Vagina (tissue), 2 donors: ENCODE measurements around the gene AMIGO1. TPM values are rescaled to one million over a fixed set of nuclear protein-coding genes. Genes with fewer than 3 reads are reported as not detected.
A peak's percentile ranks its signal among the peaks of the same experiment; 100 is the strongest.

Source experiments
- DNase-seq, 2 donors: peaks; one replicate each; pipeline ENCODE4 v3.0.0-alpha.2; 2017; ENCODE audit errors: extremely low spot score in 2 of 2
- H3K27ac ChIP-seq: fragments of 200-600 bp; sonication (generic); one replicate; pipeline ENCODE4 v1.5.1; 2019
- H3K27me3 ChIP-seq: fragments of 200-600 bp; sonication (generic); one replicate; pipeline ENCODE4 v1.5.1; 2019
- H3K36me3 ChIP-seq, 2 donors: fragments of 200-600 bp; sonication (generic); one replicate each; pipeline ENCODE4 v1.5.1; 2017 to 2019
- H3K4me1 ChIP-seq: fragments of 200-600 bp; sonication (generic); one replicate; pipeline ENCODE4 v1.5.1; 2019
- H3K4me3 ChIP-seq, 2 donors: fragments of 200-600 bp; sonication (generic); 1 replicate in 1 of 2; 2 replicates in 1 of 2; pipeline ENCODE4 v1.5.1; 2016 to 2019
- H3K9me3 ChIP-seq: fragments of 200-600 bp; sonication (generic); one replicate; pipeline ENCODE4 v1.5.1; 2019
- CTCF ChIP-seq, 3 experiments: fragments of 450-650 bp in 2 of 3; fragments of 200-600 bp in 1 of 3; sonication (generic) in 1 of 3; IDR thresholded peaks; one replicate each; pipeline ENCODE4 v1.5.1; 2017 to 2019; ENCODE audit warnings: antibody characterized with exemption in 3 of 3, mild to moderate bottlenecking in 2 of 3, moderate library complexity in 2 of 3
- POLR2A ChIP-seq, 2 donors: fragments of 450-650 bp; IDR thresholded peaks; one replicate each; pipeline ENCODE4 v1.6.1; 2017; ENCODE audit warnings: antibody characterized with exemption in 2 of 2, mild to moderate bottlenecking in 2 of 2, moderate library complexity in 2 of 2
- POLR2AphosphoS5 ChIP-seq, 2 donors: sonication (generic); formaldehyde crosslinking; IDR thresholded peaks; one replicate each; pipeline ENCODE4 v1.9.0; 2017; ENCODE audit warnings: antibody characterized with exemption in 2 of 2, mild to moderate bottlenecking in 2 of 2, low read depth in 1 of 2; ENCODE audit not compliant: insufficient read depth in 1 of 2
- intact Hi-C: fragments of 100-400 bp; cut with DNase I; formaldehyde crosslinking; loops from one replicate; pipeline ENCODE4 v1.15.1; 2023
- total RNA-seq: library from RNA; depleted of rRNA; stranded (reverse); fragments of >200 nt; gene quantifications from one replicate; pipeline ENCODE4 v1.2.3, GENCODE V29; 2016

AMIGO1 gene
- total RNA-seq, 1 donor from 2014 or later, result 6.4 TPM

GRCh38 chr1:109531826-109532364, 22.4 kb upstream of the AMIGO1 start:
- H3K4me1 ChIP-seq, result peaks cover 7% of the 10 kb centered on the region
- no peak overlapping the region for H3K27ac ChIP-seq
- H3K4me3 ChIP-seq, result no peak overlapping the region
- DNase-seq, result peak in 1 of 2 donors; percentile 84
- H3K9me3 ChIP-seq, result no peaks in the 10 kb centered on the region
- H3K36me3 ChIP-seq, result no peaks in the 10 kb centered on the region
- TF ChIP-seq POLR2AphosphoS5 (IDR thresholded peaks at IDR 0.05; ENCODE audit: insufficient read depth in 1 of 2, low read depth in 1 of 2) (no peak), CTCF (IDR thresholded peaks at IDR 0.05) (no peak), POLR2A (IDR thresholded peaks at IDR 0.05) (no peak)
- intact Hi-C loops, result loop anchor here (5.0 to 10.0 kb wide), 2 partner anchors 35 to 107 kb away; partner anchors contain the start of gene PSMA5
- no peaks in the 10 kb centered on the region for H3K27me3 ChIP-seq

DNA sequence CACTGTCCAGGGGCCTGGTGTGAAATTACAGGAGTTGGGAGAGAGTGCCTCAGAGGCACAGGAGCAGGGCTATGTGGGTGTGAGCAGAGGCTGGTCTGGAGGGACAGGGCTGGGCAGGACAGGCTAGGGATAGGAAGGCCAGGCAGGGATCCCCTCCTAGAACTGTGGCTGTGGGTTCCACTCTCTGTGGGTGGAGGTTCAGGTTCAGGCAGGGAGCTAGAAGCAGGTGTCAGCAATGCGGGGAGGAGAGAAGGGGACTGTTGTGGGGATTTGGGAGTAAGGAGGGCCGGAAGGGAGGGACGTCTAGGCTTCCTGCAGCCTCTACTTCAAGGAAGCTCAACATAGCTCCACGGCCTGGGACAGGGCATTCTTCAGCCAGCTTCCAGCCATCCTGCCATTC, 21.9 kb upstream of the AMIGO1 start:
- intact Hi-C loops, result loop anchor here (5.0 to 10.0 kb wide), 2 partner anchors 34 to 107 kb away; partner anchors contain the start of gene PSMA5
- Histone ChIP-seq H3K9me3 (no peaks in the 10 kb centered on the region), H3K4me3 (no peak overlapping the region), H3K27ac (no peak overlapping the region), H3K36me3 (no peaks in the 10 kb centered on the region), H3K27me3 (no peaks in the 10 kb centered on the region), H3K4me1 (peaks cover 7% of the 10 kb centered on the region)
- TF ChIP-seq POLR2AphosphoS5 (IDR thresholded peaks at IDR 0.05; ENCODE audit: insufficient read depth in 1 of 2, low read depth in 1 of 2) (no peak), CTCF (IDR thresholded peaks at IDR 0.05) (no peak), POLR2A (IDR thresholded peaks at IDR 0.05) (no peak)
- peak in 1 of 2 donors; percentile 82 for DNase-seq

GRCh38 chr1:109530457-109531087, 21.0 kb upstream of the AMIGO1 start:
- Histone ChIP-seq H3K4me1 (peaks cover 7% of the 10 kb centered on the region), H3K27ac (no peak overlapping the region), H3K9me3 (no peaks in the 10 kb centered on the region), H3K27me3 (no peaks in the 10 kb centered on the region), H3K36me3 (no peaks in the 10 kb centered on the region), H3K4me3 (no peak overlapping the region)
- no peak for DNase-seq
- TF ChIP-seq POLR2AphosphoS5 (IDR thresholded peaks at IDR 0.05; ENCODE audit: insufficient read depth in 1 of 2, low read depth in 1 of 2), result no peak
- TF ChIP-seq CTCF (IDR thresholded peaks at IDR 0.05), result no peak
- no peak for TF ChIP-seq POLR2A (IDR thresholded peaks at IDR 0.05)
- intact Hi-C loops, result loop anchor here (5.0 to 10.0 kb wide), 2 partner anchors 33 to 106 kb away; partner anchors contain the start of gene PSMA5

DNA sequence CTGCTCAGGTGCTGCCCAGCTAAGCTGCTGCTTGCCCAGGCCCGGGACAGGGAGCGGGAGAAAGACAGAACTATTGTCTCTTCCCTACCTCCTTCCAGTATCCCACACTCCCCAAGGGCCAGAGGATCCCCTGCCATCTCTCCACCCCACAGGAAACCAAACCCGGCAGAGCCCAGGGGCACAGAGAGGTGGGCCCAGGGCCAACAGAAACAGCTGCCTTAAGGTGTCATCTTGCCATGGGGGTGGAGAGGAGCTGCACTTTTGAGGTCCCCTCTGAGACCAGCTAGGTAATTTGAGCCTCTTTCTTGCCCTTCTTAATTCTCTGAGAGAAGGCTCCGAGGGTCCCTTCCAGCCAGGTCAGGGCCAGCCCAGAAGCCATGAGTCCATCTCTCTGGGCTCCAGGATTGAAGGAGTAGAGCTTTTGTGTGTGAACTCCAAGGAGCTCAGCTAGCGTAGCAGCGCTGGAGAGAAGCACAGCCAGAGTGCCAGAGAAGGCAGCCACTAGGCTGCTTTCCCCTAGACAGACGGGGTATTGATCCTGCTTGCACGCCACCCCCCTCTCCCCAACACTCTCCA, 20.4 kb upstream of the AMIGO1 start:
- Histone ChIP-seq H3K9me3 (no peaks in the 10 kb centered on the region), H3K27ac (no peak overlapping the region), H3K27me3 (no peaks in the 10 kb centered on the region), H3K36me3 (no peaks in the 10 kb centered on the region), H3K4me3 (no peak overlapping the region), H3K4me1 (peaks cover 7% of the 10 kb centered on the region)
- peak in 1 of 2 donors; percentile 58 for DNase-seq
- TF ChIP-seq POLR2A (IDR thresholded peaks at IDR 0.05), result no peak
- TF ChIP-seq CTCF (IDR thresholded peaks at IDR 0.05), result no peak
- TF ChIP-seq POLR2AphosphoS5 (IDR thresholded peaks at IDR 0.05; ENCODE audit: insufficient read depth in 1 of 2, low read depth in 1 of 2), result no peak
- intact Hi-C loops, result loop anchor here (5.0 to 10.0 kb wide), 2 partner anchors 33 to 105 kb away; partner anchors contain the start of gene PSMA5
